Measurements from ENCODE around the gene ARHGAP28. TPM values are rescaled to one million over a fixed set of nuclear protein-coding genes. Genes with fewer than 3 reads are reported as not detected.
A peak's percentile ranks its signal among the peaks of the same experiment; 100 is the strongest.

Gene ARHGAP28
- total RNA-seq, 2 donors from 2014 or later, result 0.41 to 1.8 TPM

- H3K9me3 ChIP-seq, result no peaks in the 10 kb centered on the region
- no peak for TF ChIP-seq CTCF (IDR thresholded peaks at IDR 0.05)
- no peak overlapping the region for H3K27ac ChIP-seq
- H3K36me3 ChIP-seq, result no peaks in the 10 kb centered on the region
- DNase-seq (ENCODE audit: low spot score) (no peak), ATAC-seq (ENCODE audit: insufficient number of reproducible peaks, low FRiP score, low read depth) (no peak)
- no peaks in the 10 kb centered on the region for H3K4me1 ChIP-seq (ENCODE audit: control insufficient read depth in 1 of 2, low read depth in 2 of 2)
- H3K27me3 ChIP-seq (replicated peaks; ENCODE audit: insufficient read depth), result no peaks in the 10 kb centered on the region
- H3K4me3 ChIP-seq, result no peak overlapping the region
These were observed 155.5 kb downstream of the ARHGAP28 start for GRCh38 chr18:6885006-6885481.

DNA sequence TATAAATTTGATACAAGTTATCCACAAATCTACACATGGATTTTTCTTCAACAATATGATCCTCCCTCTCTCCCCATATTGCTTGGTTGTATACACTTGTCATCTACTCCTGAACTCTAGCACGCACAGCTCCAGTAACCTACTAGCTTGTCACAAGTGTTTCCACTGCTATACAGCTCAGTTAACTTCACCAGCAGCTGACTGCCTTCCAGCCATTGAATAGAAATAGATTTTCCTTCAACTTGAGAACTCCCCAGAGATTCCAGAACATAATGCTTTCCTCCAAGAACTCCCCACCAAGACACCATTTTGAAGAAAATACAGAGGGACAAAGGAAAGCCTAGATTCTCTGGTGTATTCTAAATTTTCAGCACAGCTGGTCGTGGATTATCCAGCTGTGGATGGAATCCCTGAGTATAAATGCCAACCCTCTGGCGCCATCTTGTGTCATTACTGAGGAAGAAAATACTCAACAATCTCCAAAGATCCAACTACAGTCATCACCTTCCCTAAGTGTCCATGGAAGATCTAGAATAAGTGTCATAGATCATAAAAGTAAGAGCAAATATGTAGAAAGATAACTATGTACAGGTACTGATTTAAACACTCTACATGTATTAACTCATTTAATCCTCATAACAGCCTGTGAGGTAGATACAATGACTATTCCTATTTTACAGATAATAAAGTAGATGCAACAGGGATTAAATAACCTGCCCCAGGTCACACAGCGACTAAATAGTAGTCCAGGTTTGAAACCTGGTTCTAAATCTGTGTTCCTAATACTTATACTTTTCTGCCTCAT lies 156.7 kb downstream of the ARHGAP28 start:
- Histone ChIP-seq H3K4me3 (no peak overlapping the region), H3K9me3 (no peaks in the 10 kb centered on the region), H3K27ac (no peak overlapping the region), H3K27me3 (replicated peaks; ENCODE audit: insufficient read depth) (no peaks in the 10 kb centered on the region), H3K4me1 (ENCODE audit: control insufficient read depth in 1 of 2, low read depth in 2 of 2) (no peaks in the 10 kb centered on the region), H3K36me3 (no peaks in the 10 kb centered on the region)
- no peak for ATAC-seq (ENCODE audit: insufficient number of reproducible peaks, low FRiP score, low read depth)
- DNase-seq (ENCODE audit: low spot score), result no peak
- TF ChIP-seq CTCF (IDR thresholded peaks at IDR 0.05), result peak; percentile 43

DNA sequence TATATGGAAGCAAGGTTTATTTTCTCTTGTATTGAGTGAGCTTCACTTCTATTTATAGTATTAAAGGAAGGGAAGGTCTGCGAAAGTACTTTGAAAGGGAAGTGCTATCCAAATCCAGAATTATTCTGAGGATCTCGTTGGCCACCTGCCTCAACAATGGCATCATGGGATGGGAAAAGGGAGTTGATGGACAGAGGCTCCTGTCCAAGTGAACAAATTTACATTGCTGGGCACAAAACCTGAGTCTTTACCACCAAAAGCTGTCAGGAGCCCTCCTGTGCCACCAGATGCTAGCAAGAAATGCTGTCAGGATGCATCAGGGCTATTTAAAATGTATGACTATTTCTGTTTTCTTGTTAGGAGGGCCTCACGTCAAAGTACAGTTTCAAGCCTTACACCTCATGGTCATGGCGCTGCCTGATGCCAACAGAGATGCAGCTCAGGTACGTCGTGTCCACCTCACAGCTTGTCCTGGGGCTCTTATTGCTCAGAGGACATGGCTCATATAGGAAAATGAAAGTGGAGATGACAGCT lies 157.3 kb downstream of the ARHGAP28 start:
- ATAC-seq (ENCODE audit: insufficient number of reproducible peaks, low FRiP score, low read depth), result no peak

GRCh38 chr18:6891788-6892187 lies 162.3 kb downstream of the ARHGAP28 start:
- Histone ChIP-seq H3K27ac (no peak overlapping the region), H3K27me3 (replicated peaks; ENCODE audit: insufficient read depth) (no peaks in the 10 kb centered on the region), H3K4me1 (ENCODE audit: control insufficient read depth in 1 of 2, low read depth in 2 of 2) (no peaks in the 10 kb centered on the region), H3K9me3 (no peaks in the 10 kb centered on the region), H3K36me3 (no peaks in the 10 kb centered on the region), H3K4me3 (no peak overlapping the region)
- TF ChIP-seq CTCF (IDR thresholded peaks at IDR 0.05), result no peak
- no peak for ATAC-seq (ENCODE audit: insufficient number of reproducible peaks, low FRiP score, low read depth)
- no peak for DNase-seq (ENCODE audit: low spot score)

More for the DNA sequence above, 157.3 kb downstream of the ARHGAP28 start:
- H3K9me3 ChIP-seq, result no peaks in the 10 kb centered on the region
- H3K4me3 ChIP-seq, result no peak overlapping the region
- H3K27me3 ChIP-seq (replicated peaks; ENCODE audit: insufficient read depth), result no peaks in the 10 kb centered on the region
- no peak overlapping the region for H3K27ac ChIP-seq
- no peaks in the 10 kb centered on the region for H3K36me3 ChIP-seq
- no peak for TF ChIP-seq CTCF (IDR thresholded peaks at IDR 0.05)
- H3K4me1 ChIP-seq (ENCODE audit: control insufficient read depth in 1 of 2, low read depth in 2 of 2), result no peaks in the 10 kb centered on the region
- DNase-seq (ENCODE audit: low spot score), result no peak

DNA sequence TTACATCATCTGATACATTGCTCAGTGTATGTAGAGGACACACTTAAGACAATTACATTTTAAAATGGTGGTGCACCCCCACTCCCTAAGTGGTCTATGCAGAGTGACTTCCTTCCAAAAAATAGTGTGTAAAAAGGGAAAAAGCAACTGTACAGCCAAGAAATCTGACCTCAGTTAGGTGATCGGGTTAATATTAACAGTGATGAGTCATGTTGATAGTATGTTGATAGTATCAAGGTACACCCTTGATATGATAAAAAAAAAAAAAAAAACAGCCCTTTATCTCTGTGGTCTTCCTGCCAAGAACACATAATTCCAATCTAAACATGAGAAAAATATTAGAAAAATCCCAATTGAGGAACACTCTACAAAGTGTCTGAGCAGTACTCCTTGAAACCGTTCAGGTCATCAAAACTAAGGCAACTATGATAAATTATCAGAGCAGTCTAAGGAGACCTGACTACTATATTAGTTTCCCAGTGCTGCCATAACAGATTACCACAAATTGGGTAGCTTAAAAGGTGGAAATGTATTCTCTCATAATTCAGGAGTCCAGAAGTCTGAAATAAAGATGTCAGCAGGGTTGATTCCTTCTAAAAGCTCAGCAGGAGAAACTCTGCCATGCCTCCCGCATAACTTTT lies 171.9 kb downstream of the ARHGAP28 start:
- DNase-seq (ENCODE audit: low spot score) (no peak), ATAC-seq (ENCODE audit: insufficient number of reproducible peaks, low FRiP score, low read depth) (no peak)
- H3K4me3 ChIP-seq, result no peak overlapping the region
- TF ChIP-seq CTCF (IDR thresholded peaks at IDR 0.05), result no peak
- no peak overlapping the region for H3K27ac ChIP-seq
- H3K27me3 ChIP-seq (replicated peaks; ENCODE audit: insufficient read depth), result no peaks in the 10 kb centered on the region
- no peaks in the 10 kb centered on the region for H3K36me3 ChIP-seq
- H3K9me3 ChIP-seq, result no peaks in the 10 kb centered on the region
- H3K4me1 ChIP-seq (ENCODE audit: control insufficient read depth in 1 of 2, low read depth in 2 of 2), result no peaks in the 10 kb centered on the region
